A549 (cell line): ENCODE data around the gene TMED8. TPM values are rescaled to one million over a fixed set of nuclear protein-coding genes. Genes with fewer than 3 reads are reported as not detected.

ENCODE experiments used
- ATAC-seq, 2 experiments: fragments of 200-7000 bp in 1 of 2; fragments of >200 bp in 1 of 2; cut with Nextera tagmentation in 1 of 2; cut with Tn5 transposase in 1 of 2; 3 replicates each; pipeline versions ENCODE4 v1.8.0 to v1.9.1; 2018 to 2020; ENCODE audit warnings: mild to moderate bottlenecking in 1 of 2, moderate library complexity in 1 of 2
- CTCF ChIA-PET: fragments of 300-600 bp; sonication (Branson Sonifier 250); formaldehyde crosslinking; extraction: SDS; loops from one replicate; lab custom pipeline; 2021; ENCODE audit warnings: antibody characterized with exemption, inconsistent platforms; lab: Yijun Ruan, JAX
- POLR2A ChIA-PET: fragments of 350-600 bp; formaldehyde crosslinking; extraction: SDS; loops from one replicate; lab custom pipeline; 2021; ENCODE audit warnings: antibody characterized with exemption, inconsistent platforms; lab: Yijun Ruan, JAX
- DNase-seq, 2 experiments: peaks; one replicate each; pipeline versions ENCODE4 v3.0.0 to v3.0.0-alpha.2; 2011 to 2016; ENCODE audit warnings: low read depth in 1 of 2, low spot score in 1 of 2
- FAIRE-seq: peaks from 2 replicates; lab custom pipeline; 2011; peaks lifted over from hg19 to GRCh38; lab: Jason Lieb, UNC
- H3K27ac ChIP-seq, 2 experiments: fragments of >200 bp; sonication (Bioruptor Twin); formaldehyde crosslinking; 3 replicates each; pipeline ENCODE4 v1.5.1; 2016 to 2017
- H3K4me1 ChIP-seq: fragments of >200 bp; sonication (Bioruptor Twin); formaldehyde crosslinking; 3 replicates; pipeline ENCODE4 v1.6.1; 2016
- H3K4me2 ChIP-seq: fragments of >200 bp; sonication (Bioruptor Twin); formaldehyde crosslinking; 3 replicates; pipeline ENCODE4 v1.6.1; 2016
- H3K4me3 ChIP-seq: fragments of >200 bp; sonication (Bioruptor Twin); formaldehyde crosslinking; 3 replicates; pipeline ENCODE4 v1.5.1; 2016
- H3K9me3 ChIP-seq: fragments of >200 bp; sonication (Bioruptor Twin); formaldehyde crosslinking; 3 replicates; pipeline ENCODE4 v1.6.1; 2016
- BHLHE40 ChIP-seq: IDR thresholded peaks from 2 replicates; pipeline ENCODE4 v1.6.1; 2012; ENCODE audit warnings: low read depth, low read length, inconsistent platforms
- CBX2 ChIP-seq: fragments of 200-600 bp; sonication (generic); IDR thresholded peaks from 2 replicates; pipeline ENCODE4 v1.6.1; 2016; ENCODE audit warnings: low read depth, mild to moderate bottlenecking, borderline replicate concordance
- CHD2 ChIP-seq: fragments of 150-350 bp; IDR thresholded peaks from 2 replicates; pipeline ENCODE4 v1.6.1; 2014; ENCODE audit warnings: low read length; ENCODE audit not compliant: partially characterized antibody
- CHD4 ChIP-seq: fragments of 200-600 bp; sonication (generic); IDR thresholded peaks from 2 replicates; pipeline ENCODE4 v1.6.1; 2016; ENCODE audit warnings: antibody characterized with exemption, mild to moderate bottlenecking, borderline replicate concordance
- EHMT2 ChIP-seq: fragments of 200-600 bp; sonication (generic); IDR thresholded peaks from 2 replicates; pipeline ENCODE4 v1.6.1; 2016; ENCODE audit warnings: antibody characterized with exemption, low read depth, mild to moderate bottlenecking, moderate library complexity
- GATA3 ChIP-seq: IDR thresholded peaks from 2 replicates; pipeline ENCODE4 v1.6.1; 2012; ENCODE audit warnings: borderline replicate concordance
- HDAC2 ChIP-seq: fragments of 200-600 bp; sonication (generic); IDR thresholded peaks from 2 replicates; pipeline ENCODE4 v1.6.1; 2016
- HOXB5 ChIP-seq: fragments of 250-450 bp; sonication (Bioruptor Pico); IDR thresholded peaks from 2 replicates; pipeline ENCODE4 v1.5.0; 2020; ENCODE audit warnings: mild to moderate bottlenecking, moderate library complexity
- KDM5A ChIP-seq: fragments of 200-600 bp; sonication (generic); IDR thresholded peaks from 2 replicates; pipeline ENCODE4 v1.6.1; 2016; ENCODE audit warnings: antibody characterized with exemption, mild to moderate bottlenecking
- MYC ChIP-seq: IDR thresholded peaks from 2 replicates; pipeline ENCODE4 v1.6.1; 2012; ENCODE audit warnings: mild to moderate bottlenecking, inconsistent platforms, low read length, improper control_type of control experiment, borderline replicate concordance
- NPAS2 ChIP-seq: fragments of 250-450 bp; sonication (Bioruptor Pico); IDR thresholded peaks from 2 replicates; pipeline ENCODE4 v1.8.0; 2022; ENCODE audit warnings: mild to moderate bottlenecking, moderate library complexity, borderline replicate concordance
- PHF8 ChIP-seq: fragments of 200-600 bp; sonication (generic); IDR thresholded peaks from 2 replicates; pipeline ENCODE4 v1.6.1; 2016; ENCODE audit warnings: low read depth, mild to moderate bottlenecking, antibody characterized with exemption, moderate library complexity, borderline replicate concordance
- SREBF2 ChIP-seq: fragments of 450-650 bp; IDR thresholded peaks from 2 replicates; pipeline ENCODE4 v1.6.1; 2014; ENCODE audit warnings: mild to moderate bottlenecking, moderate library complexity
- ZC3H11A ChIP-seq: fragments of 450-650 bp; IDR thresholded peaks from 2 replicates; pipeline ENCODE4 v1.6.1; 2014; ENCODE audit warnings: antibody characterized with exemption, mild to moderate bottlenecking
- ZFP36 ChIP-seq: fragments of 450-650 bp; IDR thresholded peaks from 2 replicates; pipeline ENCODE4 v1.6.1; 2014; ENCODE audit warnings: borderline replicate concordance; ENCODE audit not compliant: partially characterized antibody
- ZNF302 ChIP-seq: fragments of 250-450 bp; sonication (Bioruptor Pico); IDR thresholded peaks from 2 replicates; pipeline ENCODE4 v1.9.0; 2021; ENCODE audit warnings: inconsistent platforms, mild to moderate bottlenecking, moderate library complexity
- WGBS: methylation state at CpG from one replicate; pipeline ENCODE4 v1.1.6; 2017; ENCODE audit errors: missing lambda C conversion rate; 5-methylcytosine and 5-hydroxymethylcytosine counted together
- polyA plus RNA-seq, 4 experiments: library from polyadenylated mRNA; depleted of rRNA in 3 of 4; stranded (reverse); fragments of >200 nt; fragmentation: RNase III in 1 of 4; extraction: RNeasy Plus Mini Kit Qiagen cat#74134 plus additional on column Dnase treatment in 1 of 4; gene quantifications; 2 replicates in 3 of 4; 3 replicates in 1 of 4; pipeline ENCODE4 v1.2.3, GENCODE V29; 2011 to 2017
- TF ChIP-seq, protein P1 (sequence below): fragments of 250-450 bp; sonication (Bioruptor Pico); IDR thresholded peaks from 2 replicates; pipeline ENCODE4 v1.5.0; 2021; ENCODE audit warnings: mild to moderate bottlenecking, moderate library complexity, borderline replicate concordance
- TF ChIP-seq, protein P2 (sequence below): fragments of 200-600 bp; sonication (generic); IDR thresholded peaks from 2 replicates; pipeline ENCODE4 v1.6.1; 2016; ENCODE audit warnings: antibody characterized with exemption, mild to moderate bottlenecking, moderate library complexity

TMED8 gene
- polyA plus RNA-seq, 2 of the 4 experiments (the other 2 are of a cell fraction) = 8.8 to 13.9 TPM

GRCh38 chr14:77296906-77297305, 80.0 kb downstream of the TMED8 start:
- H3K27ac ChIP-seq = no peak overlapping the region
- FAIRE-seq = no peak
- no peak for DNase-seq
- no peak for ATAC-seq
- peaks cover 12% of the 10 kb centered on the region for H3K4me1 ChIP-seq
- WGBS = 91% methylated on average over 8 of the region's 8 CpGs
- no peak overlapping the region for H3K4me3 ChIP-seq
- TF ChIP-seq GATA3 (no peak), SREBF2 (no peak), CHD4 (no peak), PHF8 (no peak), ZNF302 (no peak), HDAC2 (no peak), BHLHE40 (no peak), ZFP36 (no peak)
- TF ChIP-seq, protein P1, sequence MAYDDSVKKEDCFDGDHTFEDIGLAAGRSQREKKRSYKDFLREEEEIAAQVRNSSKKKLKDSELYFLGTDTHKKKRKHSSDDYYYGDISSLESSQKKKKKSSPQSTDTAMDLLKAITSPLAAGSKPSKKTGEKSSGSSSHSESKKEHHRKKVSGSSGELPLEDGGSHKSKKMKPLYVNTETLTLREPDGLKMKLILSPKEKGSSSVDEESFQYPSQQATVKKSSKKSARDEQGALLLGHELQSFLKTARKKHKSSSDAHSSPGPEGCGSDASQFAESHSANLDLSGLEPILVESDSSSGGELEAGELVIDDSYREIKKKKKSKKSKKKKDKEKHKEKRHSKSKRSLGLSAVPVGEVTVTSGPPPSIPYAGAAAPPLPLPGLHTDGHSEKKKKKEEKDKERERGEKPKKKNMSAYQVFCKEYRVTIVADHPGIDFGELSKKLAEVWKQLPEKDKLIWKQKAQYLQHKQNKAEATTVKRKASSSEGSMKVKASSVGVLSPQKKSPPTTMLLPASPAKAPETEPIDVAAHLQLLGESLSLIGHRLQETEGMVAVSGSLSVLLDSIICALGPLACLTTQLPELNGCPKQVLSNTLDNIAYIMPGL (CRISPR knock-in tag) = no peak
- ChIA-PET CTCF (interaction anchor here (0.9 to 19.2 kb wide), 6 partner anchors 14 to 255 kb away, joined by 3 to 622 read pairs (median 12); partner anchors contain the start of genes GSTZ1 and POMT2), POLR2A (no interaction called here)
- no peak overlapping the region for H3K4me2 ChIP-seq
- H3K9me3 ChIP-seq = no peaks in the 10 kb centered on the region

- no peak overlapping the region for H3K27ac ChIP-seq
- FAIRE-seq = no peak
- TF ChIP-seq CBX2 = no peak
- no peak for TF ChIP-seq GATA3
- TF ChIP-seq, protein P1 (CRISPR knock-in tag) = no peak
- no peak for TF ChIP-seq EHMT2
- no peak for TF ChIP-seq HOXB5 (CRISPR knock-in tag)
- TF ChIP-seq ZC3H11A = no peak
- TF ChIP-seq PHF8 = no peak
- no peak for TF ChIP-seq NPAS2
- no peak for TF ChIP-seq ZNF302
- TF ChIP-seq MYC = no peak
- no peak for TF ChIP-seq CHD2
- TF ChIP-seq KDM5A = no peak
- TF ChIP-seq, protein P2, sequence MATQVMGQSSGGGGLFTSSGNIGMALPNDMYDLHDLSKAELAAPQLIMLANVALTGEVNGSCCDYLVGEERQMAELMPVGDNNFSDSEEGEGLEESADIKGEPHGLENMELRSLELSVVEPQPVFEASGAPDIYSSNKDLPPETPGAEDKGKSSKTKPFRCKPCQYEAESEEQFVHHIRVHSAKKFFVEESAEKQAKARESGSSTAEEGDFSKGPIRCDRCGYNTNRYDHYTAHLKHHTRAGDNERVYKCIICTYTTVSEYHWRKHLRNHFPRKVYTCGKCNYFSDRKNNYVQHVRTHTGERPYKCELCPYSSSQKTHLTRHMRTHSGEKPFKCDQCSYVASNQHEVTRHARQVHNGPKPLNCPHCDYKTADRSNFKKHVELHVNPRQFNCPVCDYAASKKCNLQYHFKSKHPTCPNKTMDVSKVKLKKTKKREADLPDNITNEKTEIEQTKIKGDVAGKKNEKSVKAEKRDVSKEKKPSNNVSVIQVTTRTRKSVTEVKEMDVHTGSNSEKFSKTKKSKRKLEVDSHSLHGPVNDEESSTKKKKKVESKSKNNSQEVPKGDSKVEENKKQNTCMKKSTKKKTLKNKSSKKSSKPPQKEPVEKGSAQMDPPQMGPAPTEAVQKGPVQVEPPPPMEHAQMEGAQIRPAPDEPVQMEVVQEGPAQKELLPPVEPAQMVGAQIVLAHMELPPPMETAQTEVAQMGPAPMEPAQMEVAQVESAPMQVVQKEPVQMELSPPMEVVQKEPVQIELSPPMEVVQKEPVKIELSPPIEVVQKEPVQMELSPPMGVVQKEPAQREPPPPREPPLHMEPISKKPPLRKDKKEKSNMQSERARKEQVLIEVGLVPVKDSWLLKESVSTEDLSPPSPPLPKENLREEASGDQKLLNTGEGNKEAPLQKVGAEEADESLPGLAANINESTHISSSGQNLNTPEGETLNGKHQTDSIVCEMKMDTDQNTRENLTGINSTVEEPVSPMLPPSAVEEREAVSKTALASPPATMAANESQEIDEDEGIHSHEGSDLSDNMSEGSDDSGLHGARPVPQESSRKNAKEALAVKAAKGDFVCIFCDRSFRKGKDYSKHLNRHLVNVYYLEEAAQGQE = no peak
- TF ChIP-seq, all 56 proteins: peak for 0
- H3K4me1 ChIP-seq = peaks cover 4% of the 10 kb centered on the region
- no peak for ATAC-seq
- no peak overlapping the region for H3K4me2 ChIP-seq
- POLR2A ChIA-PET = no interaction called here
- CTCF ChIA-PET = interaction anchor here (1.2 to 19.2 kb wide), 4 partner anchors 13 to 156 kb away, joined by 3 to 622 read pairs (median 60); partner anchors contain the start of genes GSTZ1 and POMT2
- H3K9me3 ChIP-seq = no peaks in the 10 kb centered on the region
- 85% methylated on average over 13 of the region's 13 CpGs for WGBS
- H3K4me3 ChIP-seq = no peak overlapping the region
- no peak for DNase-seq
These were observed 80.7 kb downstream of the TMED8 start for GRCh38 chr14:77296155-77296554.
